ENCODE data around the gene CRLF1.

The CRLF1 gene

GRCh38 chr19:18611327-18612050, 4.9 kb upstream of the CRLF1 start (continued):
- TF ChIP-seq PATZ1 (tag by site-specific recombination; IDR thresholded peaks at IDR 0.05) (peak; percentile 91), ZNF18 (tag by site-specific recombination; IDR thresholded peaks at IDR 0.05) (no peak), BCL11A (tag by site-specific recombination; IDR thresholded peaks at IDR 0.05; ENCODE audit: low read depth) (no peak), OSR2 (tag by site-specific recombination; IDR thresholded peaks at IDR 0.05) (no peak), KLF9 (tag by site-specific recombination; IDR thresholded peaks at IDR 0.05; ENCODE audit: low read depth) (no peak; the same call in 1 of the 2 replicates), ZBTB49 (tag by site-specific recombination; IDR thresholded peaks at IDR 0.05; ENCODE audit: low read depth) (no peak), KLF1 (tag by site-specific recombination; IDR thresholded peaks at IDR 0.05) (peak; percentile 99), ZXDB (tag by site-specific recombination; IDR thresholded peaks at IDR 0.05) (peak; percentile 95), SP2 (tag by site-specific recombination; IDR thresholded peaks at IDR 0.05) (peak; percentile 47), ZNF324 (tag by site-specific recombination; IDR thresholded peaks at IDR 0.05) (no peak), ZNF544 (tag by site-specific recombination; IDR thresholded peaks at IDR 0.05) (no peak), ZNF223 (tag by site-specific recombination; IDR thresholded peaks at IDR 0.05) (no peak), ZNF701 (tag by site-specific recombination; IDR thresholded peaks at IDR 0.05) (no peak), SP3 (tag by site-specific recombination; IDR thresholded peaks at IDR 0.05) (peak; percentile 87), ZNF239 (tag by site-specific recombination; IDR thresholded peaks at IDR 0.05) (no peak), MEIS1 (CRISPR knock-in tag; IDR thresholded peaks at IDR 0.05; ENCODE audit: borderline replicate concordance) (no peak), TRIM28 (IDR thresholded peaks at IDR 0.05; ENCODE audit: borderline replicate concordance, low read length) (no peak), ZNF600 (tag by site-specific recombination; IDR thresholded peaks at IDR 0.05) (peak; percentile 19; the same call in 1 of the 2 replicates), ZNF10 (tag by site-specific recombination; IDR thresholded peaks at IDR 0.05) (peak; percentile 70; the same call in 1 of the 2 replicates), ZNF335 (tag by site-specific recombination; conservative IDR thresholded peaks at IDR 0.05) (peak; percentile 90), MZF1 (tag by site-specific recombination; IDR thresholded peaks at IDR 0.05; ENCODE audit: borderline replicate concordance) (no peak), EGR2 (tag by site-specific recombination; IDR thresholded peaks at IDR 0.05; ENCODE audit: low read depth) (peak; percentile 92), ZBTB44 (tag by site-specific recombination; IDR thresholded peaks at IDR 0.05) (0 out of 2 replicates have a peak, but pooled peaks have one; percentile 23), INSM2 (tag by site-specific recombination; IDR thresholded peaks at IDR 0.05) (no peak), ZIC2 (tag by site-specific recombination; IDR thresholded peaks at IDR 0.05) (peak; percentile 74), ZNF140 (tag by site-specific recombination; IDR thresholded peaks at IDR 0.05) (no peak), ZBTB26 (tag by site-specific recombination; optimal IDR thresholded peaks at IDR 0.05) (peak; percentile 38), ZNF692 (tag by site-specific recombination; IDR thresholded peaks at IDR 0.05) (no peak), KLF10 (tag by site-specific recombination; IDR thresholded peaks at IDR 0.05) (peak; percentile 31; the same call in 1 of the 2 replicates)
